Calu3 (cell line): ENCODE results near the gene ATP1A2. TPM values are rescaled to one million over a fixed set of nuclear protein-coding genes. Genes with fewer than 3 reads are reported as not detected.

Experiments used
- BruUV-seq: library from RNA; stranded (reverse); fragments of 400-500 nt; replicated peaks from 2 replicates; lab custom pipeline; 2021; lab: Mats Ljungman, UMichigan
- CTCF ChIA-PET: fragments of 300-600 bp; sonication (Branson Sonifier 250); formaldehyde crosslinking; loops from one replicate; lab custom pipeline; 2022; ENCODE audit warnings: antibody characterized with exemption; lab: Charles Lee
- DNase-seq: peaks from one replicate; pipeline ENCODE4 v3.0.0; 2022
- H3K27ac Mint-ChIP-seq: one replicate; pipeline ENCODE4 v1.8.0; 2022; ENCODE audit warnings: mixed read lengths; ENCODE audit not compliant: unreplicated experiment
- H3K27me3 Mint-ChIP-seq: one replicate; pipeline ENCODE4 v1.8.0; 2022; ENCODE audit warnings: mixed read lengths; ENCODE audit not compliant: unreplicated experiment
- H3K36me3 Mint-ChIP-seq: one replicate; pipeline ENCODE4 v1.8.0; 2022; ENCODE audit warnings: mild to moderate bottlenecking, moderate library complexity, mixed read lengths; ENCODE audit not compliant: insufficient read depth, unreplicated experiment
- H3K4me1 Mint-ChIP-seq: one replicate; pipeline ENCODE4 v1.8.0; 2022; ENCODE audit warnings: mild to moderate bottlenecking, low read depth, mixed read lengths; ENCODE audit not compliant: unreplicated experiment
- H3K4me3 Mint-ChIP-seq: one replicate; pipeline ENCODE4 v1.8.0; 2022; ENCODE audit warnings: mild to moderate bottlenecking, low read depth, moderate library complexity, mixed read lengths; ENCODE audit not compliant: unreplicated experiment
- H3K9me3 Mint-ChIP-seq: one replicate; pipeline ENCODE4 v1.8.0; 2022; ENCODE audit warnings: low read depth, mixed read lengths; ENCODE audit not compliant: unreplicated experiment
- CTCF ChIP-seq: fragments of 200-600 bp; IDR thresholded peaks from one replicate; pipeline ENCODE4 v1.8.0; 2022; ENCODE audit warnings: antibody characterized with exemption; ENCODE audit not compliant: unreplicated experiment
- intact Hi-C: fragments of 100-400 bp; cut with micrococcal nuclease; formaldehyde crosslinking; loops from one replicate; pipeline ENCODE4 v1.10.0; 2022; ENCODE audit not compliant: unreplicated experiment
- total RNA-seq: library from RNA; stranded (reverse); gene quantifications from 2 replicates; pipeline ENCODE4 v1.2.3, GENCODE V29; 2022

The ATP1A2 gene
- total RNA-seq, 1 experiment from 2014 or later = not detected

- Mint-ChIP-seq H3K9me3 (no peaks in the 10 kb centered on the region), H3K27me3 (peaks cover 46% of the 10 kb centered on the region), H3K4me3 (no peak overlapping the region), H3K4me1 (no peaks in the 10 kb centered on the region), H3K27ac (no peak overlapping the region), H3K36me3 (no peaks in the 10 kb centered on the region)
- DNase-seq = no peak
- CTCF ChIA-PET = no interaction called here
- TF ChIP-seq CTCF = no peak
- BruUV-seq = no TSS peak
- intact Hi-C loops = no loop called here
These were observed 30.5 kb downstream of the ATP1A2 start for GRCh38 chr1:160146107-160146506.

GRCh38 chr1:160148121-160148520, 32.6 kb downstream of the ATP1A2 start:
- no peaks in the 10 kb centered on the region for H3K9me3 Mint-ChIP-seq
- H3K4me3 Mint-ChIP-seq = no peak overlapping the region
- H3K27ac Mint-ChIP-seq = no peak overlapping the region
- BruUV-seq = no TSS peak
- CTCF ChIA-PET = interaction anchor here (1.1 kb wide), 1 partner anchor 205 kb away, joined by 3 read pairs; no protein-coding TSS in a partner anchor
- H3K4me1 Mint-ChIP-seq = no peaks in the 10 kb centered on the region
- no peak for TF ChIP-seq CTCF
- intact Hi-C loops = no loop called here
- no peaks in the 10 kb centered on the region for H3K36me3 Mint-ChIP-seq
- peaks cover 32% of the 10 kb centered on the region for H3K27me3 Mint-ChIP-seq
- no peak for DNase-seq

GRCh38 chr1:160149233-160149632, 33.7 kb downstream of the ATP1A2 start:
- no peak for DNase-seq
- intact Hi-C loops = no loop called here
- CTCF ChIA-PET = interaction anchor here (1.1 kb wide), 1 partner anchor 204 kb away, joined by 3 read pairs; no protein-coding TSS in a partner anchor

GRCh38 chr1:160149716-160150115, 34.2 kb downstream of the ATP1A2 start:
- no peaks in the 10 kb centered on the region for H3K4me1 Mint-ChIP-seq
- no TSS peak for BruUV-seq
- CTCF ChIA-PET = no interaction called here
- intact Hi-C loops = no loop called here
- H3K9me3 Mint-ChIP-seq = no peaks in the 10 kb centered on the region
- peaks cover 20% of the 10 kb centered on the region for H3K27me3 Mint-ChIP-seq
- H3K27ac Mint-ChIP-seq = no peak overlapping the region
- no peak for DNase-seq
- H3K4me3 Mint-ChIP-seq = no peak overlapping the region
- TF ChIP-seq CTCF = no peak
- H3K36me3 Mint-ChIP-seq = no peaks in the 10 kb centered on the region

More at GRCh38 chr1:160149233-160149632, 33.7 kb downstream of the ATP1A2 start:
- Mint-ChIP-seq H3K4me3 (no peak overlapping the region), H3K27ac (no peak overlapping the region), H3K4me1 (no peaks in the 10 kb centered on the region), H3K36me3 (no peaks in the 10 kb centered on the region), H3K27me3 (peaks cover 21% of the 10 kb centered on the region), H3K9me3 (no peaks in the 10 kb centered on the region)
- no peak for TF ChIP-seq CTCF
- no TSS peak for BruUV-seq
